HG03196 (cell line): Measurements from ENCODE around the gene CSRP1.
"Not testable (repeated sequence)": the region's sequence is repeated elsewhere in the genome, so short reads cannot be mapped to it uniquely, and the experiment has no call there.

Source experiments
- ATAC-seq: cut with Tn5 transposase; IDR thresholded peaks from one replicate; pipeline ENCODE4 v1.9.1; 2021; ENCODE audit not compliant: unreplicated experiment

Gene CSRP1

GRCh38 chr1:201537891-201538611, 31.1 kb upstream of the CSRP1 start:
- ATAC-seq, result no peak

- ATAC-seq, result no peak
Observed at GRCh38 chr1:201537467-201537866, 30.5 kb upstream of the CSRP1 start.

GRCh38 chr1:201537028-201537427, 30.1 kb upstream of the CSRP1 start:
- ATAC-seq, result no peak

DNA sequence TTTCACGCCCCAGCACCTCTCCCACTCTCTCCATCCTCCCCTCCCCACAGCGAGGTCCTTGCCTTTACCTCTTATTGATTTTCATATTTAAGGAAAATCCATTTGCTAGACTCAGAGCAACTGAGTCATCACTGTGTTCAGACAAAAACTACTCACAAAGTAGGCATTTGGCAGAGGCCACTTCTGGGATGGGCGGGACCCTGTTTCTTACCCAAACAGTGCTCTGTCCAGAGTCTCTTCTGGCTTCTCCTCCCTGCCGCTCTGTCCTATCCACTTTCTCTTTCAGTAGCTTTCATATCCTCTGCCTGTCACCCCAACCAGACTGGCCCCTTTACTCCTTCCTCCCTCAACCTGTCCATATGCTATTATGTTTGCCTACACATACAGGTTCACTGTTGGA, 29.6 kb upstream of the CSRP1 start:
- ATAC-seq, result no peak

DNA sequence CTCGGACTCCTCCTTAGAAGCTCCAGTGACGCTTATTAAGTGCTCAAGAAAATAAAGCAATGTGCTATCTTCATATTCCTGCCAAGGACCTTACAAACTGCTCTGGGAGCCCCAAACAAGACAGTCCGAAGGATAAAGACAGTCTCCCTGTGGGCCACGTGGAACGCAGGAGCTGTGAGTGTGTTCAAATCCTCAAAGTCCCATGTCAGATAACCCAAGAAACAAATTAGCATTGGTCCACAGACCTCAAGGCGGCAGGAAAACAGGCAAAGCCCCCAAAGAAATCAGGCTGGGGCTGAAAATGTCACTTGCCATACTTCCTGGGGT, 29.0 kb upstream of the CSRP1 start:
- no peak for ATAC-seq

DNA sequence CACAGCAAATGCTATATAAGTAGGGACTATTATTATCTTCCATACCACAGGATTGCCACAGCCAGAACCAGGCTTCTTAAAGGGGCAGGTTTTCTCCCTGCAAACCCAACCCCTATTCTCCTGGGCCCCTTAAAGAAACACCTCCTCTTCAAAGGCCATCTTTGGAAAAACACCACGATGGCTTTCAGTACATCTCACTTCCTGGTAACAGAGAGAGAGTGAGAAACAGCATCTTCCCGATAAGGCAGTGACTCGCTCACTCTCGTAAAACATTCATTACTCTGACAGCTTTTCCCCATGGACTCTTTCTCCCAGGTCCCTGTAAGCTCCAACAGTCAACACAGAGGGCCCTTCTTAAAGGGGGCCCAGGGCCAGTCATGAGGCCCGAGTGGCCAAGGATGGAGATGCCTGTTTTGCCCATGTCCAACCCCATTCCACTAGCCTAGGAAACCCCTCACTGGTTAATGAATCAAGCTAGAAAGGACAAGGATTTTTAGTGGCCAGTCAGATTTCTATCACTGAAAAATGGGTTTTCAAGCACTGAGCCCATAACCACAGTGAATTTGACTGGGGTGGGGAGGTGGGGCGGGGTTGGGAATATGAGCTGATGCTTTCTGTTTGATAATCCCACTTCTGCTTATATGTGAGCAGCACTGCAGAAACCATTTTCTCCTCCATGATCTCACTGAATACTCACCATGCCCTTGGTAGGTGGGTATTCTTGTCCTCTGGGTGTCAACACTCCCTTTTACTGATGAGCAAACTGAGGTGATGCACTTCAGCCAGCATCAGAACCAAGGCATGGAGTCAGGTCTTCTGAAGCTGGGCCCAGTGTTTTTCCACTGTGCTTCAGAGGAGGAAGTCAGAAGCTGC, 28.4 kb upstream of the CSRP1 start:
- ATAC-seq, result no peak

GRCh38 chr1:201533836-201534235, 26.9 kb upstream of the CSRP1 start:
- no peak for ATAC-seq

DNA sequence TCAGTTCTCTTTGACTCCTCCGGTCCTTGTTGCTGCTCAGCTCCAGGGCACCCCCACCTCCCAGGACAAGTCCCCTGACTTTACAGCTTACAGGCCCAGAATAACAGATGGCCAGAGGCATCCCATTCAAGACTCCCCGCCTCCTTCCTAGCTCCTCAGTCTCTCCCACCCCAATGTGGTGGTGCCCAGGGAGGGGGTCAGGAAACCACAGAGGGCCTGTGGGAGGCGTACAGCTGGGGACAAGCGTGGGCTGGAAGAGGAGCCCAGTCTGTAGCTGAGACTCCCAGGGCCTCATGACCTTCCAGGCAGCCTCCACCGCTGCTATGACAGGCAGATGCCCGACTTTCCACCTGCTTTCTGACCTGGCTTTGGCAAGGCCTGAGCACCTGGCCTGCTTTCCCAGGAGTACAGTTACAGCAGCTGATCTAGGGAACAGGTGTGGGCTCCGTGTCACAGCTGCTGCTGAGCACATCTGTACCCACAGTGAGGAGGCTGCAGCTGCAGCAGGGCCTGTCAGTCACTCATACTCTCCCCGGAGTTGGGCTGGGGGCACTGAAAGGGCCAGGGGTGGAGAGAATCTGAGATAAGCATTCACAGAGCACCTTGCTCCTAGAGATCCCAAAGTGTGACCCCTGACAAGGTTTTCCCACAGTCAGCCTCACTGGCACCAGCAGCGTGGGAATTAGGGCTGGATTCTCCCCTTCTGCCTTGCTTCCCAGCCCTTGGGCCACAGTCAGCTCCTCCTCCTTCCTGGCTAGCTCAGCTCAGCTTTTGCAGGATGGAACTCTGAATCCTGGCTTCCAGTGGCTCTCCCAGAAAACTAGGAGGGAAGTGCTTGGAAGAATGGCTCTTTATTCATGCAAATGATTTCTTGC, 24.9 kb upstream of the CSRP1 start:
- no peak for ATAC-seq

GRCh38 chr1:201530741-201531531, 24.0 kb upstream of the CSRP1 start:
- ATAC-seq, result no peak

DNA sequence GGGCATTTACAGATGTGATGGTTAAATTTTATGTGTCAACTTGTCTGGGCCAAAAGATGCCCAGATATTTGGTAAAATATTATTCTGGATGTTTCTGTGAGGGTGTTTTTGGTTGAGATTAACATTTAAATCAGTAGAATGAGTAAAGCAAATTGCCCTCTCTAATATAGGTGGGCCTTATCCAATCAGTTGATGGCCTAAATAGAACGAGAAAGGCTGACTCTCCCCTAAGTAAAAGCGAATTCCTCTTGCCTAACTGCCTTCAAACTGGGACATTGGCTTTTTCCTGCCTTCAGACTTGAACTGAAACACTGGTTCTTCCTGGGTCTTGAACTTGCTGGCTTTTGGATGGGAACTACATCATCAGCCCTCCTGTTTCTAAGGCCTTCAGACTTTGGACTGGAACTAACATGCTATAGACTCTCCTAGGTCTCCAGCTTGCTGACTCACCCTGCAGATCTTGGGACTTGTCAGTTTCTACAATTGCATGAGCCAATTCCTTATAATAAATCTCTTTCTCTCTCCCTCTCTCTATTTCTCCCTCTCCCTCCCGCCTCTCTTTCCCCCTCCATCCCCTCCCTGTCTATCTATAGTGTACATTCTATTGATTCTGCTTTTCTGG, 21.8 kb upstream of the CSRP1 start:
- no peak for ATAC-seq

DNA sequence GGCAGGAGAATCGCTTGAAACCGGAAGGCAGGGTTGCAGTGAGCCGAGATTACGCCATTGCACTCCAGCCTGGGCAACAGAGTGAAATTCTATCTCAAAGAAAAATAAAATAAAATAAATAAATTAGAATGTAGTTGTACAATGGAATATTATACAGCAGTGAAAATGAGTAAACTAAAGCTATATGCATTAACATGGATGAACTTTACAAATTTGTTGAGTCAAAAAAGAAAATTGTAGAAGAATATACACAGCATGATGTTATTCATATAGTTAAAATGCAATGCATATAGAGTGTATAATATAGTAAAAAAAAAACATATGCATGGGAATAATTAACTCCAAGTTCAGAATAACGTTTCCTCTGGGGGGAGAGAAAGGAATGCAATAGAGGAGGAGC, 21.0 kb upstream of the CSRP1 start:
- no peak for ATAC-seq

GRCh38 chr1:201525193-201525778, 18.4 kb upstream of the CSRP1 start:
- ATAC-seq, result no peak

DNA sequence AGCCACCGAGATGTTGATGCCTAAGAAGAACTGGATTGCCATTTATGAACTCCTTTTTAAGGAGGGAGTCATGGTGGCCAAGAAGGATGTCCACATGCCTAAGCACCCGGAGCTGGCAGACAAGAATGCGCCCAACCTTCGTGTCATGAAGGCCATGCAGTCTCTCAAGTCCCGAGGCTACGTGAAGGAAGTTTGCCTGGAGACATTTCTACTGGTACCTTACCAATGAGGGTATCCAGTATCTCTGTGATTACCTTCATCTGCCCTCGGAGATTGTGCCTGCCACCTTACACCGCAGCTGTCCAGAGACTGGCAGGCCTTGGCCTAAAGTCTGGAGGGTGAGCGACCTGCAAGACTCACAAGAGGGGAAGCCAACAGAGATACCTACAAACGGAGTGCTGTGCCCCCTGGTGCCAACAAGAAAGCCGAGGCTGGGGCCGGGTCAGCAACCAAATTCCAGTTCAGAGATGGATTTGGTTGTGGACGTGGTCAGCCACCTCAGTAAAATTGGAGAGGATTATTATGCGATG, 13.2 kb upstream of the CSRP1 start:
- ATAC-seq, result not testable (repeated sequence)

GRCh38 chr1:201518071-201518470, 11.1 kb upstream of the CSRP1 start:
- ATAC-seq, result no peak

DNA sequence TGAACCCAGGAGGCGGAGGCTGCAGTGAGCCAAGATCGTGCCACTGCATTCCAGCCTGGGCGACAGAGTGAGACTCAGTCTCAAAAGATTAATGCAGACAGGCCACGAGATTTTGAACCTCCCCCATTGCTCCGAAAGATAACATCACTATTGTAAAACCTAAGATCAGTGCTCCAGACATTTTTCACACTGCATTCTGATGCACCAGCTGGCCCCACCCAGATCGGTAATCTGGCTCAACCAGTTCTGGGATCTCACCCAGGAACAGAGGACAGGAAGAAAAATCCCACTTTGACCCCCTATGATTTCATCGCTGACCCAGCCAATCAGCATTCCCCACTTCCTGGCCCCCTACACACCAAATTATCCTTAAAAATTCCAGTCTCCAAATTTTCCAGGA, 10.7 kb upstream of the CSRP1 start:
- ATAC-seq, result no peak

DNA sequence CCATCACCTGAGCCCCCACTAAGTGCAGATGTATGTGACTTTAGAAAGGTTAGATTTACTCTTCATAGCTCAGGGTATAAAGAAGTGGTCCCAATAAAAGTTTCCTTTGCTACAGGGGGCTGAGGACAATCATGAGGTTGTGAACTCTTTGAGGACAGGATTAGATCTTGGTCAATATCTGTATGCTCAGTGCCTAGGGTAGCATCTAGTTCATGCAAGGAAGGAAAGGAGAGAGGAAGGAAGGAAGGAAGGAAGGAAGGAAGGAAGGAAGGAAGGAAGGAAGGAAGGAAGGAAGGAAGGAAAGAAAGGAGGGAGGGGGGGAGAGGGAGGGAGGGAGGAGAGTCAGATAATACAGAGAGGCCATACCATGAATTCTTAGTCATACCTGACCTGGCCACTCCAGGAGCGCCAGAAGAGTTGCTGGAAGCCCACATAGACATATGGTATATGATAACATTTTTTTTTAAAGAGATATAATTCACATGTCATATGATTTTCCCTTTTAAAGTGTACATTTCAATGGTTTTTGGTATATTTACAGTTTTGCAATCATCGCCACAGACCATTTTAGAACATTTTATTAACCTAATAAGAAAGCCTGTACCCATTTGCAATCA, 9.7 kb upstream of the CSRP1 start:
- ATAC-seq, result no peak

GRCh38 chr1:201515895-201516294, 9.0 kb upstream of the CSRP1 start:
- ATAC-seq, result no peak

DNA sequence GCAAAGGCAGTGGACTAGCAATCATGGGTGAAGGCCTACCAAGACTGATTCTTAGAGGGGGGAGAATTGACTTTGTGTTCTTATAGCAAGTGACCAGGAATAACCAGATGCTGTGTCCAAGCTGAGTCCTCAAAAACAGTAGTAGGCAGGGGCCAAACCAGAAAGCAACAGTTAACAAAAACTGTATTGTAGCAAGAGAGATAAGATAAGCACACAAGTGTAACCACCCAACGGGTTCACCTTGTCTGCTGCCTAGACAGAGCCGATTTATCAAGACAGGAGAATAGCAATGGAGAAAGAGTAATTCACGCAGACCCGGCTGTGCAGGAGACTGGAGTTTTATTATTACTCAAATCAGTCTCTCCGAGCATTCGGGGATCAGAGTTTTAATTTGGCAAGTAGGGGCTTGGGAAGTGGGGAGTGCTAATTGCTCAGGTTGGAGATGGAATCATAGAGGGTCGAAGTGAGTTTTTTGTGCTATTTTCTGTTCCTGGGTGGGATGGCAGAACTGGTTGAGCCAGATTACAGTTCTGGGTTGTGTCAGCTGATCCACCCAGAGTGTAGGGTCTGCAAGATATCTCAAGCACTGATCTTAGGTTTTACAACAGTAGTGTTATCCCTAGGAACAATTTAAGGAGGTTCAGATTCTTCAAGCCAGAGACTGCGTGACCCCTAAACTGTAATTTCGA, 8.3 kb upstream of the CSRP1 start:
- ATAC-seq, result no peak

DNA sequence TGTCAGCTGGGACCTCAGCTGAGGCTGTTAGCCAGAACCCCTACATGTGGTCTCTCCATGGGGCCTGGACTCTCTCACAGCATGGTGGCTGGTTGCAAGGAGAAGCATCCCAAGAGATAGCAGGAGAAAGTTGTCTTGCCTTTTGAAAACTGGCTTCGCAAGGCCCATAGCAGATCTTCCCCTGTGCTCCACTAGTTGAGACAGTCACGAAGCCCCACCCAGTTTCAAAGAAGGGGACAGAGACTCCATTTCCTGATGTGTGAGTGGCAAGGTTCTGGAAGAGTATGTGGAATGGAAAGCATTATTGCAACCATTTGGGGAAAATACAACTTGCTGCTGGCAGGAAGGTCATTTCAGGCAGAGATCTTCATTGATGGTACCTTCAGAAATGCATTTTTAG, 7.5 kb upstream of the CSRP1 start:
- ATAC-seq, result no peak
